K562 (cell line): ENCODE results near the gene RALY. TPM values are rescaled to one million over a fixed set of nuclear protein-coding genes. Genes with fewer than 3 reads are reported as not detected.

Source experiments
- NR2C1 ChIP-seq, 2 experiments: fragments of 450-650 bp; IDR thresholded peaks; 2 replicates each; pipeline ENCODE4 v1.6.1; 2017; ENCODE audit warnings: mild to moderate bottlenecking in 2 of 2, antibody characterized with exemption in 1 of 2, inconsistent platforms in 1 of 2, missing compliant biosample characterization in 1 of 2, missing genetic modification characterization in 1 of 2
- polyA plus RNA-seq, 8 experiments: library from polyadenylated mRNA; depleted of rRNA in 4 of 8; stranded (reverse) in 5 of 8; unstranded in 3 of 8; fragments of >200 nt; fragmentation: Nextera tagmentation in 2 of 8; fragmentation: Illumina TruSeq in 1 of 8; extraction: Ambion mirVana in 2 of 8; extraction: Trizol in 1 of 8; gene quantifications; 2 replicates each; pipeline versions ENCODE4 v1.2.1 to v1.2.3, GENCODE V29; 2011 to 2014; ENCODE audit warnings: inconsistent platforms in 1 of 8, missing spikeins in 1 of 8
- total RNA-seq, 7 experiments: library from RNA; depleted of rRNA in 6 of 7; stranded (reverse); fragments of >200 nt in 6 of 7; fragmentation: Illumina TruSeq in 2 of 7; extraction: Trizol in 2 of 7; gene quantifications; 2 replicates each; pipeline versions ENCODE4 v1.2.1 to v1.2.3, GENCODE V29; 2011 to 2021; ENCODE audit warnings: low replicate concordance in 1 of 7
- TF ChIP-seq, protein P1 (sequence below): fragments of 450-650 bp; IDR thresholded peaks from 2 replicates; pipeline ENCODE4 v1.6.1; 2016; ENCODE audit warnings: low read depth

RALY gene
- total and polyA plus RNA-seq, 9 of the 15 experiments (the other 6 are each of a cell fraction or from before 2014, with no cell fraction given): 0.80 to 207 (median 128) TPM

DNA sequence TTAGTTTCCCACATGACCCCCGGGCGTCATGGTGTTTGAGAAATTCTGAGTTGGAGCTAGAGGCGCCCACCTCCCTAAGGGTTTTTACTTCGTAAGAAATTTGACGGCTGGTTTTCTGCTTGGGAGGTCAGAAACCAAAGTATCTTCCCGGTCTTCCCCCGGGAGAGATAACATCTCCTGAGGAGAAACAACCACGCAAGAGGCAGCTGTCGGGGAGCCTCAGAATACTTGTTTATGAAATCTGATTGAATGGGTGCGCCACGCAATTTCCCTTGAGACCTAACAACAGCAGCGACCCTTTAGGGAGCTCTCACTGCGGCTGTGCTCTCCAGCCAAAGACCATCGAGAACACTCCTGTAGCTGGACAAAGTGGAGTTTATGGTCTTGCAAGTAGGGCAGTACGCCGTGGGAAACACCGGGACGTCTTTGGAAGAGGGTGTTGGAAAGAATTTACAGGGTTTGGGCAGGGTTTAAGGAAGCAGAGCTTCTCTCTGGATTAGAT lies 118.9 kb downstream of the RALY start (continued):
- TF ChIP-seq, protein P1, sequence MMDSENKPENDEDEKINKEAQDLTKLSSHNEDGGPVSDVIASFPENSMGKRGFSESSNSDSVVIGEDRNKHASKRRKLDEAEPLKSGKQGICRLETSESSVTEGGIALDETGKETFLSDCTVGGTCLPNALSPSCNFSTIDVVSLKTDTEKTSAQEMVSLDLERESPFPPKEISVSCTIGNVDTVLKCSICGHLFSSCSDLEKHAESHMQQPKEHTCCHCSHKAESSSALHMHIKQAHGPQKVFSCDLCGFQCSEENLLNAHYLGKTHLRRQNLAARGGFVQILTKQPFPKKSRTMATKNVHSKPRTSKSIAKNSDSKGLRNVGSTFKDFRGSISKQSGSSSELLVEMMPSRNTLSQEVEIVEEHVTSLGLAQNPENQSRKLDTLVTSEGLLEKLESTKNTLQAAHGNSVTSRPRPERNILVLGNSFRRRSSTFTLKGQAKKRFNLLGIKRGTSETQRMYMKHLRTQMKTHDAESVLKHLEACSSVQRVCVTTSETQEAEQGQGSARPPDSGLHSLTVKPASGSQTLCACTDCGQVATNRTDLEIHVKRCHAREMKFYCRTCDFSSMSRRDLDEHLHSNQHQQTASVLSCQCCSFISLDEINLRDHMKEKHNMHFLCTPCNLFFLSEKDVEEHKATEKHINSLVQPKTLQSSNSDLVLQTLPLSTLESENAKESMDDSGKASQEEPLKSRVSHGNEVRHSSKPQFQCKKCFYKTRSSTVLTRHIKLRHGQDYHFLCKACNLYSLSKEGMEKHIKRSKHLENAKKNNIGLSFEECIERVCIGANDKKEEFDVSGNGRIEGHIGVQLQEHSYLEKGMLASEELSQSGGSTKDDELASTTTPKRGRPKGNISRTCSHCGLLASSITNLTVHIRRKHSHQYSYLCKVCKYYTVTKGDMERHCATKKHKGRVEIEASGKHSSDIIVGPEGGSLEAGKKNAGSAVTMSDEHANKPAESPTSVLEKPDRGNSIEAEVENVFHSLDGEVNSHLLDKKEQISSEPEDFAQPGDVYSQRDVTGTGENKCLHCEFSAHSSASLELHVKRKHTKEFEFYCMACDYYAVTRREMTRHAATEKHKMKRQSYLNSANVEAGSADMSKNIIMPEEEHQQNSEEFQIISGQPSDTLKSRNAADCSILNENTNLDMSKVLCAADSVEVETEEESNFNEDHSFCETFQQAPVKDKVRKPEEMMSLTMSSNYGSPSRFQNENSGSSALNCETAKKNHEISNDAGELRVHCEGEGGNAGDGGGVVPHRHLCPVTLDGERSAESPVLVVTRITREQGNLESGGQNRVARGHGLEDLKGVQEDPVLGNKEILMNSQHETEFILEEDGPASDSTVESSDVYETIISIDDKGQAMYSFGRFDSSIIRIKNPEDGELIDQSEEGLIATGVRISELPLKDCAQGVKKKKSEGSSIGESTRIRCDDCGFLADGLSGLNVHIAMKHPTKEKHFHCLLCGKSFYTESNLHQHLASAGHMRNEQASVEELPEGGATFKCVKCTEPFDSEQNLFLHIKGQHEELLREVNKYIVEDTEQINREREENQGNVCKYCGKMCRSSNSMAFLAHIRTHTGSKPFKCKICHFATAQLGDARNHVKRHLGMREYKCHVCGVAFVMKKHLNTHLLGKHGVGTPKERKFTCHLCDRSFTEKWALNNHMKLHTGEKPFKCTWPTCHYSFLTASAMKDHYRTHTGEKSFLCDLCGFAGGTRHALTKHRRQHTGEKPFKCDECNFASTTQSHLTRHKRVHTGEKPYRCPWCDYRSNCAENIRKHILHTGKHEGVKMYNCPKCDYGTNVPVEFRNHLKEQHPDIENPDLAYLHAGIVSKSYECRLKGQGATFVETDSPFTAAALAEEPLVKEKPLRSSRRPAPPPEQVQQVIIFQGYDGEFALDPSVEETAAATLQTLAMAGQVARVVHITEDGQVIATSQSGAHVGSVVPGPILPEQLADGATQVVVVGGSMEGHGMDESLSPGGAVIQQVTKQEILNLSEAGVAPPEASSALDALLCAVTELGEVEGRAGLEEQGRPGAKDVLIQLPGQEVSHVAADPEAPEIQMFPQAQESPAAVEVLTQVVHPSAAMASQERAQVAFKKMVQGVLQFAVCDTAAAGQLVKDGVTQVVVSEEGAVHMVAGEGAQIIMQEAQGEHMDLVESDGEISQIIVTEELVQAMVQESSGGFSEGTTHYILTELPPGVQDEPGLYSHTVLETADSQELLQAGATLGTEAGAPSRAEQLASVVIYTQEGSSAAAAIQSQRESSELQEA: no peak
- TF ChIP-seq NR2C1 (IDR thresholded peaks at IDR 0.05) (no peak), NR2C1 (tag; IDR thresholded peaks at IDR 0.05) (no peak)
- TF ChIP-seq, all 486 proteins: peak for 35
